Neural cell (in vitro differentiated cells): ENCODE data around the gene KLHDC4. TPM values are rescaled to one million over a fixed set of nuclear protein-coding genes. Genes with fewer than 3 reads are reported as not detected.

Source experiments
- H2AFZ ChIP-seq: fragments of 200-600, 300-800 bp; sonication (generic), shearing (Covaris generic); 2 replicates; pipeline ENCODE4 v1.6.0; 2014; ENCODE audit warnings: low read depth, mild to moderate bottlenecking, antibody characterized with exemption, low read length, moderate library complexity
- H3F3A ChIP-seq: fragments of 200-600 bp; shearing (Covaris generic); 2 replicates; pipeline ENCODE4 v1.6.1; 2016; ENCODE audit warnings: mild to moderate bottlenecking, moderate library complexity, mixed read lengths, antibody characterized with exemption, low read length; ENCODE audit not compliant: insufficient read depth, poor library complexity, severe bottlenecking
- H3K27ac ChIP-seq: fragments of 200-600, 300-800 bp; sonication (generic), shearing (Covaris generic); 2 replicates; pipeline ENCODE4 v1.5.1; 2014; ENCODE audit warnings: mild to moderate bottlenecking, low read length, moderate library complexity
- H3K27me3 ChIP-seq: fragments of 300-800, 200-600 bp; sonication (generic), shearing (Covaris generic); 2 replicates; pipeline ENCODE4 v1.6.0; 2014; ENCODE audit warnings: mild to moderate bottlenecking, low read depth, low read length, moderate library complexity; ENCODE audit not compliant: insufficient read depth
- H3K36me3 ChIP-seq: fragments of 300-800, 200-600 bp; sonication (generic), shearing (Covaris generic); 2 replicates; pipeline ENCODE4 v1.5.1; 2014; ENCODE audit warnings: mild to moderate bottlenecking, antibody characterized with exemption, low read length, moderate library complexity; ENCODE audit not compliant: insufficient read depth
- H3K4me2 ChIP-seq: fragments of 300-800, 200-600 bp; sonication (generic), shearing (Covaris generic); 2 replicates; pipeline ENCODE4 v1.6.0; 2014; ENCODE audit warnings: mild to moderate bottlenecking, low read length
- H3K4me3 ChIP-seq: fragments of 300-800, 200-600 bp; sonication (generic), shearing (Covaris generic); 2 replicates; pipeline ENCODE4 v1.5.1; 2014; ENCODE audit warnings: mild to moderate bottlenecking, low read length, moderate library complexity
- H3K79me2 ChIP-seq: fragments of 200-600 bp; shearing (Covaris generic); replicated peaks from 2 replicates; pipeline ENCODE4 v1.6.0; 2014; ENCODE audit warnings: mild to moderate bottlenecking, low read length, moderate library complexity; ENCODE audit not compliant: insufficient read depth
- H3K9ac ChIP-seq: fragments of 300-800, 200-600 bp; sonication (generic), shearing (Covaris generic); 2 replicates; pipeline ENCODE4 v1.6.1; 2016; ENCODE audit warnings: mild to moderate bottlenecking, low read length, mixed read lengths
- H3K9me2 ChIP-seq: fragments of 200-600 bp; shearing (Covaris generic); 2 replicates; pipeline ENCODE4 v1.6.1; 2016; ENCODE audit warnings: mild to moderate bottlenecking, low read length, mixed read lengths; ENCODE audit not compliant: insufficient read depth
- H3K9me3 ChIP-seq: fragments of 200-600, 300-800 bp; sonication (generic), shearing (Covaris generic); 2 replicates; pipeline ENCODE4 v1.6.1; 2016; ENCODE audit warnings: mild to moderate bottlenecking, mixed run types, low read length, moderate library complexity, mixed read lengths
- H4K20me1 ChIP-seq: fragments of 200-600 bp; shearing (Covaris generic); 2 replicates; pipeline ENCODE4 v1.6.1; 2016; ENCODE audit warnings: mild to moderate bottlenecking, mixed run types; ENCODE audit not compliant: insufficient read depth
- EZH2 ChIP-seq: fragments of 200-600, 300-800 bp; shearing (Covaris generic), sonication (generic); IDR thresholded peaks from 2 replicates; pipeline ENCODE4 v1.6.1; 2014; ENCODE audit warnings: antibody characterized with exemption, low read length, borderline replicate concordance, mild to moderate bottlenecking; ENCODE audit not compliant: insufficient read depth, poor library complexity, severe bottlenecking
- MXI1 ChIP-seq: fragments of 450-650 bp; conservative IDR thresholded peaks from 2 replicates; pipeline ENCODE4 v1.6.1; 2014; ENCODE audit warnings: antibody characterized with exemption, mild to moderate bottlenecking; ENCODE audit not compliant: poor library complexity, severe bottlenecking
- POLR2AphosphoS5 ChIP-seq: IDR thresholded peaks from 2 replicates; pipeline ENCODE4 v1.6.1; 2012
- RAD21 ChIP-seq: fragments of 450-650 bp; conservative IDR thresholded peaks from 2 replicates; pipeline ENCODE4 v1.6.1; 2014; ENCODE audit warnings: antibody characterized with exemption, mild to moderate bottlenecking, moderate library complexity
- SMC3 ChIP-seq: fragments of 450-650 bp; conservative IDR thresholded peaks from 2 replicates; pipeline ENCODE4 v1.6.1; 2014; ENCODE audit warnings: antibody characterized with exemption, mild to moderate bottlenecking, moderate library complexity; ENCODE audit not compliant: poor library complexity
- TAF1 ChIP-seq: IDR thresholded peaks from 2 replicates; pipeline ENCODE4 v1.6.1; 2012; ENCODE audit warnings: low read depth
- polyA plus RNA-seq: library from polyadenylated mRNA; depleted of rRNA; stranded (reverse); fragments of >200 nt; gene quantifications from 2 replicates; pipeline ENCODE4 v1.2.3, GENCODE V29; 2014
- TF ChIP-seq, protein P1 (sequence below): IDR thresholded peaks from 2 replicates; pipeline ENCODE4 v1.6.1; 2012; ENCODE audit warnings: borderline replicate concordance

KLHDC4 gene
- polyA plus RNA-seq, 1 donor from 2014 or later = 27.5 TPM

DNA sequence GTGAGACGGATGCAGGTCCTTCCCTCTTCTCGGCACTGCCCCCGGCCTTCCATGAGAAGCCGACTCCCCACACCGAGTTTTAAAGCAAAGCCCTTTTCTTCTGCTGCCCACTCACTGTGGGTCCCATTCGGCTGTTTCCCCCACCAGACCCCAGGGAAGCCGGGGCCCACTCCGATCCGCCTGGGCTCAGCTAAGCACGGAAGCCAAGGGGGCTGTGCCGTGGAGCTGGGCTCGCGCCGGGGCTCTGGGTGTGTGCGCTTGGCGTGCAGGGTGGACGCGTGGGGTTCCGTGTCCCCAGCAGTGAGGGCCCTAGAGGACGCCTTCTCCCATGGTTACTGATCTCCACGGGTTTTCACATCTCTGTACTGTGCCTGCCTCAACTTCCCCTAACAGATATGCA, 68.5 kb downstream of the KLHDC4 start:
- no peak for TF ChIP-seq EZH2
- TF ChIP-seq, protein P1, sequence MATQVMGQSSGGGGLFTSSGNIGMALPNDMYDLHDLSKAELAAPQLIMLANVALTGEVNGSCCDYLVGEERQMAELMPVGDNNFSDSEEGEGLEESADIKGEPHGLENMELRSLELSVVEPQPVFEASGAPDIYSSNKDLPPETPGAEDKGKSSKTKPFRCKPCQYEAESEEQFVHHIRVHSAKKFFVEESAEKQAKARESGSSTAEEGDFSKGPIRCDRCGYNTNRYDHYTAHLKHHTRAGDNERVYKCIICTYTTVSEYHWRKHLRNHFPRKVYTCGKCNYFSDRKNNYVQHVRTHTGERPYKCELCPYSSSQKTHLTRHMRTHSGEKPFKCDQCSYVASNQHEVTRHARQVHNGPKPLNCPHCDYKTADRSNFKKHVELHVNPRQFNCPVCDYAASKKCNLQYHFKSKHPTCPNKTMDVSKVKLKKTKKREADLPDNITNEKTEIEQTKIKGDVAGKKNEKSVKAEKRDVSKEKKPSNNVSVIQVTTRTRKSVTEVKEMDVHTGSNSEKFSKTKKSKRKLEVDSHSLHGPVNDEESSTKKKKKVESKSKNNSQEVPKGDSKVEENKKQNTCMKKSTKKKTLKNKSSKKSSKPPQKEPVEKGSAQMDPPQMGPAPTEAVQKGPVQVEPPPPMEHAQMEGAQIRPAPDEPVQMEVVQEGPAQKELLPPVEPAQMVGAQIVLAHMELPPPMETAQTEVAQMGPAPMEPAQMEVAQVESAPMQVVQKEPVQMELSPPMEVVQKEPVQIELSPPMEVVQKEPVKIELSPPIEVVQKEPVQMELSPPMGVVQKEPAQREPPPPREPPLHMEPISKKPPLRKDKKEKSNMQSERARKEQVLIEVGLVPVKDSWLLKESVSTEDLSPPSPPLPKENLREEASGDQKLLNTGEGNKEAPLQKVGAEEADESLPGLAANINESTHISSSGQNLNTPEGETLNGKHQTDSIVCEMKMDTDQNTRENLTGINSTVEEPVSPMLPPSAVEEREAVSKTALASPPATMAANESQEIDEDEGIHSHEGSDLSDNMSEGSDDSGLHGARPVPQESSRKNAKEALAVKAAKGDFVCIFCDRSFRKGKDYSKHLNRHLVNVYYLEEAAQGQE = no peak
- TF ChIP-seq RAD21 = no peak
- no peak overlapping the region for H3K4me3 ChIP-seq
- no peaks in the 10 kb centered on the region for H3K9me3 ChIP-seq
- H3K4me2 ChIP-seq = no peak overlapping the region
- H3K27ac ChIP-seq = no peak overlapping the region
- H2AFZ ChIP-seq = no peak overlapping the region
- no peaks in the 10 kb centered on the region for H3K36me3 ChIP-seq
- no peaks in the 10 kb centered on the region for H3F3A ChIP-seq
- no peaks in the 10 kb centered on the region for H3K9me2 ChIP-seq
- no peaks in the 10 kb centered on the region for H3K27me3 ChIP-seq
- H3K9ac ChIP-seq = no peak overlapping the region
- H3K79me2 ChIP-seq = no peaks in the 10 kb centered on the region
- no peaks in the 10 kb centered on the region for H4K20me1 ChIP-seq

DNA sequence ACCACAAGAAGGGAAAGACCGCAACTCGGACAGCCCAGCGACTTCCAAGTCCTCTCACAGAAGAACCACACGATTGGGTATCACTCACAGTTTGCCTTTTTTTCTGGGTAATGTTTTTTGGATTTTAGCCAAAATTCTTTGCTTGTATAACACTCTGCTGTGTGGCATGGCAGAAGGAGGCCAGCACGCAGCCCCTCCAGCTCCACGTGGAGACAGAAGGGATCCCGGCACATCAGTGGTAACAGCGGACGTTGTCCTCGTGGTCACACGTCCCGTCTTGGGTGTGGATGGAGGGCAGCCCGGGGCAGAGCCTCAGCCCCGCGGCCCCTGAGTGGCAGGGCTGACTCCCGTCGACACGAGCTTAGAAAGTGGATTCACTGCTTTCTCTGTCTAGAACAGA, 69.1 kb downstream of the KLHDC4 start:
- Histone ChIP-seq H3K27ac (no peak overlapping the region), H3K36me3 (no peaks in the 10 kb centered on the region), H3F3A (no peaks in the 10 kb centered on the region), H3K4me2 (no peak overlapping the region), H3K9me2 (no peaks in the 10 kb centered on the region), H3K27me3 (no peaks in the 10 kb centered on the region), H3K79me2 (no peaks in the 10 kb centered on the region), H4K20me1 (no peaks in the 10 kb centered on the region), H2AFZ (no peak overlapping the region), H3K9ac (no peak overlapping the region), H3K4me3 (no peak overlapping the region), H3K9me3 (no peaks in the 10 kb centered on the region)
- TF ChIP-seq RAD21 = no peak
- TF ChIP-seq TAF1 = no peak
- TF ChIP-seq MXI1 = no peak

DNA sequence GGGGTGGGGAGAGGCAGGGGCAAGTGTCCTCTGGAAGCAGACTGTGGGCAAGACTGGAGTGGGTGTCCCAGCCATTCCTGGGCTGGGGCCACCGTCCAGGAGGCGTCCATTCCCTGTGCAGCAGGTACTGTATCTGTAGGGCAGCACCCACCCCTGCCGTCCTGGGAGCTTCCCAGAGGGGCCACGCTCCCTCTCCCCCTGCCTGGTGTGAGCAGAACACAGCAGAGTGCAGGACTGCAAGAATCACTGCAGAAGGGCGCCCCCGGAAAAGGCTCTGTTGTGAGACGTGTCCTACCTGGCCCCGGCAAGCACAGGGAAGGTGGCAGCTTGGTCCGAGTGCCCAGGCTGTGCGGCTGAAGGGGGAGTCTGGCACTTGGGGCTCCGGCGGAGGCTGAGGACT, 70.3 kb downstream of the KLHDC4 start:
- H3K9me2 ChIP-seq = no peaks in the 10 kb centered on the region
- H3K9me3 ChIP-seq = no peaks in the 10 kb centered on the region
- H3K4me3 ChIP-seq = no peak overlapping the region
- H3K27me3 ChIP-seq = no peaks in the 10 kb centered on the region
- no peaks in the 10 kb centered on the region for H3F3A ChIP-seq
- H3K9ac ChIP-seq = no peak overlapping the region
- no peak overlapping the region for H3K4me2 ChIP-seq
- TF ChIP-seq TAF1 (no peak), SMC3 (no peak), POLR2AphosphoS5 (no peak)
- no peak overlapping the region for H2AFZ ChIP-seq
- no peak overlapping the region for H3K27ac ChIP-seq
- H3K36me3 ChIP-seq = no peaks in the 10 kb centered on the region
- H3K79me2 ChIP-seq = no peaks in the 10 kb centered on the region
- no peaks in the 10 kb centered on the region for H4K20me1 ChIP-seq
